NCI-H2029 treated with DMSO at 0.1 percent for 48 hours (cell line): ENCODE results near the gene UBE3C.
"Not testable (repeated sequence)": the region's sequence is repeated elsewhere in the genome, so short reads cannot be mapped to it uniquely, and the experiment has no call there.

ENCODE experiments used
- DNase-seq: peaks from one replicate; lab custom pipeline; 2025; lab: John Stamatoyannopoulos, UW

Gene UBE3C

GRCh38 chr7:157235357-157236333, 96.9 kb downstream of the UBE3C start:
- no peak for DNase-seq

- DNase-seq: no peak
These were observed 99.4 kb downstream of the UBE3C start for GRCh38 chr7:157238087-157238486.

GRCh38 chr7:157239571-157240270, 101.0 kb downstream of the UBE3C start:
- no peak for DNase-seq

GRCh38 chr7:157241631-157242030, 102.9 kb downstream of the UBE3C start:
- DNase-seq: no peak

GRCh38 chr7:157244516-157245294, 106.0 kb downstream of the UBE3C start:
- DNase-seq: no peak

GRCh38 chr7:157246052-157246451, 107.3 kb downstream of the UBE3C start:
- DNase-seq: no peak

GRCh38 chr7:157248659-157249058, 109.9 kb downstream of the UBE3C start:
- DNase-seq: no peak

- DNase-seq: peak; percentile 23
These were observed 112.0 kb downstream of the UBE3C start for GRCh38 chr7:157250605-157251228.

GRCh38 chr7:157251817-157252216, 113.1 kb downstream of the UBE3C start:
- not testable (repeated sequence) for DNase-seq

GRCh38 chr7:157253850-157254249, 115.1 kb downstream of the UBE3C start:
- peak; percentile 87 for DNase-seq

- DNase-seq: not testable (repeated sequence)
These were observed 116.1 kb downstream of the UBE3C start for GRCh38 chr7:157254781-157255180.

- DNase-seq: no peak
These were observed 116.5 kb downstream of the UBE3C start for GRCh38 chr7:157255201-157255606.

GRCh38 chr7:157263156-157263555, 124.4 kb downstream of the UBE3C start:
- DNase-seq: no peak

- no peak for DNase-seq
These were observed 126.3 kb downstream of the UBE3C start for GRCh38 chr7:157265051-157265450.

GRCh38 chr7:157266272-157266671, 127.5 kb downstream of the UBE3C start:
- DNase-seq: no peak

GRCh38 chr7:157267516-157267915, 128.8 kb downstream of the UBE3C start:
- DNase-seq: no peak

GRCh38 chr7:157267956-157268355, 129.2 kb downstream of the UBE3C start:
- no peak for DNase-seq

- no peak for DNase-seq
These were observed 129.8 kb downstream of the UBE3C start for GRCh38 chr7:157268540-157268939.

- no peak for DNase-seq
These were observed 130.8 kb downstream of the UBE3C start for GRCh38 chr7:157269341-157270059.

GRCh38 chr7:157270060-157270444, 131.3 kb downstream of the UBE3C start:
- no peak for DNase-seq
